Gastroesophageal sphincter (tissue), 3 donors: ENCODE measurements around the gene LBX1.

Experiments
- CTCF ChIP-seq, 4 experiments: fragments of 200-600 bp in 2 of 4; fragments of 450-650 bp in 2 of 4; sonication (generic) in 1 of 4; IDR thresholded peaks; one replicate each; pipeline ENCODE4 v1.5.1; 2017 to 2019; ENCODE audit warnings: antibody characterized with exemption in 4 of 4, mild to moderate bottlenecking in 2 of 4, moderate library complexity in 2 of 4
- EP300 ChIP-seq: sonication (generic); formaldehyde crosslinking; IDR thresholded peaks from one replicate; pipeline ENCODE4 v1.6.1; 2017; ENCODE audit warnings: antibody characterized with exemption, mild to moderate bottlenecking
- POLR2A ChIP-seq, 2 donors: fragments of 450-650 bp; IDR thresholded peaks; one replicate each; pipeline ENCODE4 v1.6.1; 2017; ENCODE audit warnings: antibody characterized with exemption in 2 of 2, mild to moderate bottlenecking in 2 of 2, moderate library complexity in 1 of 2
- POLR2AphosphoS5 ChIP-seq: sonication (generic); formaldehyde crosslinking; IDR thresholded peaks from one replicate; pipeline ENCODE4 v1.6.1; 2017; ENCODE audit warnings: antibody characterized with exemption

- no peak for TF ChIP-seq CTCF (IDR thresholded peaks at IDR 0.05)
- no peak for TF ChIP-seq POLR2A (IDR thresholded peaks at IDR 0.05)
- TF ChIP-seq POLR2AphosphoS5 = no peak
- no peak for TF ChIP-seq EP300
Observed at GRCh38 chr10:101221963-101222531, 7.2 kb downstream of the LBX1 start.
